Fibroblast of skin of left biceps (primary cell): ENCODE data around the gene DCAF15.
"Not testable (repeated sequence)": the region's sequence is repeated elsewhere in the genome, so short reads cannot be mapped to it uniquely, and the experiment has no call there.

Experiments used
- DNase-seq, 2 experiments: peaks; one replicate each; pipeline ENCODE4 v3.0.0-alpha.2; 2013; ENCODE audit warnings: low read depth in 2 of 2

The DCAF15 gene

GRCh38 chr19:13952154-13952930, at the start of gene DCAF15:
Gene DCAF15, plus strand, starts transcription at chr19:13952509. Its CDS starts 4 bp downstream, at chr19:13952513.
- DNase-seq = peak; percentile 99

GRCh38 chr19:13902993-13903555, 49.2 kb upstream of the DCAF15 start:
- no peak for DNase-seq

- peak; percentile 40 to 48 for DNase-seq
Observed at GRCh38 chr19:13905634-13906520, 46.4 kb upstream of the DCAF15 start, which contains the start of the genes BRME1 and CC2D1A. Gene BRME1, minus strand, starts transcription at chr19:13906117. Its CDS starts 1,225 bp downstream, at chr19:13904892. Gene CC2D1A, plus strand, starts transcription at chr19:13906201. Its CDS starts 241 bp downstream, at chr19:13906442.

GRCh38 chr19:13906521-13906904, 45.8 kb upstream of the DCAF15 start:
- no peak for DNase-seq

DNA sequence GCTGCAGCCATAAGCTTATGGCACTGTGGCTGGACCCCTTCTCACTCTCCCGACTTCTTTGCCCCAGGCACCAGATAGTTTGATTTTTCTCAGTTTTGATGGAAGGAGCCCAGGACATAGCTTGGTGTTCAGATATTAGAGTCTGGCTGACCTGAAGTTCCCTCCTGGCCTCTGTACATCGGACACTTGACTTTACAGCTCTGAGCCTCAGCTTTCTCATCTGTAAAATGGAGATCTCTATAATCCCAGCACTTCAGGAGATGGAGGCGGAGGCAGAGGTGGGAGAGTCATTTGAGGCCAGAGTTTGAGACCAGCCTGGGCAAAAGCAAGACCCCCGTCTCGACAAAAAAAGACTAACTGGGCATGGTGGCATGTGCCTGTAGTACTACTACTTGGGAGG, 45.4 kb upstream of the DCAF15 start:
- no peak for DNase-seq

GRCh38 chr19:13908674-13909073, 43.6 kb upstream of the DCAF15 start:
- DNase-seq = no peak

DNA sequence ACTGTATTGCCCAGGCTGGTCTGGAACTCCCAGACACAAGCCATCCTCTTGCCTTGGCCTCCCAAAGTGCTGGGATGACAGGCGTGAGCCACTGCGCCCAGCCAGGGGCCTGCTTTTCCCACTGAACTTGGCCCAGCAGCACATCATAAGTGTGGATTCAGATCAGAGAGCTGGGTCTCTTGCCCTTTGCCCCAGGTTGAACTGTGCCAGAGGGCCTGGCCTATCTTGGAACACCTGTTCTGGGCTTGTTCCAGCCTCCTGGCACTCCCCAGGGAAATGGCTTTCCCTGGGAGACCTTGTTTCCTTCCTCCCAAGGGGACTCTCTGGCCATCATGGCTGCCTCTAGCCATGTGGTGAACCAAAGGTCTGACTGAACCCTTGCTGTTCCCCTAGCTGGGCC, 42.9 kb upstream of the DCAF15 start:
- DNase-seq = no peak

DNA sequence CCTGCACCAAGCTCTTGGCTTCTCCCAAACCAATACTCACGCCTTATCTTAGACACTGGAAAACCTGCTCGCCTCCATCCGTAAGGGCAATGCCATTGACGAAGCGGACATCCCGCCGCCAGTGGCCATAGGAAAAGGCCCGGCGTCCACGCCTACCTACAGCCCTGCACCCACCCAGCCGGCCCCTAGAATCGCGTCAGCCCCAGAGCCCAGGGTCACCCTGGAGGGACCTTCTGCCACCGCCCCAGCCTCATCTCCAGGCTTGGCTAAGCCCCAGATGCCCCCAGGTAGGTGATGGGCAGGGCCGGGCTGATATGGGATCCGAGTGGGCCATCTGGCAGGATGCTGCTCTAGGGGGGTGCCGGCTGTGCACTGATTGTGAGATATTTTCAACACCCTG, 39.0 kb upstream of the DCAF15 start:
- no peak for DNase-seq

GRCh38 chr19:13914777-13915176, 37.5 kb upstream of the DCAF15 start:
- DNase-seq = no peak

DNA sequence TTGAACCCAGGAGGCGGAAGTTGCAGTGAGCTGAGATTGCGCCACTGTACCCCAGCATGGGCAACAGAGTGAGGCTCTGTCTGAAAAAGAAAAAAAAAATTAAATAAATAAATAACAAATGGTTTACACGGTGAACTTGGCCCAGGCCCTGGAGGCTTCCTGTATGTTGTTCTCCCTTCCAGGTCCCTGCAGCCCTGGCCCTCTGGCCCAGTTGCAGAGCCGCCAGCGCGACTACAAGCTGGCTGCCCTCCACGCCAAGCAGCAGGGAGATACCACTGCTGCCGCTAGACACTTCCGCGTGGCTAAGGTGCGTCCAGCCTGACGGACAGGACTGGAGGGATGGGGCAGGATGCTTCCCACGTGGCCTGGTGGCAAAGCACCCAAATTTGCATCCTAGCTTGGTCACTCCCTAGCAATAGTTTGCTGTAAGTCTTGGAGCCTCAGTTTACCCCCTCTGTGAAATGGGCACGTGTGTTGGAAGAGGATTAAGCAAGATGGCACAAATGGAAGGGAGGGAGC, 34.4 kb upstream of the DCAF15 start:
- DNase-seq = no peak

- DNase-seq = no peak
Observed at GRCh38 chr19:13918726-13919411, 33.4 kb upstream of the DCAF15 start.

- no peak for DNase-seq
Observed at GRCh38 chr19:13920524-13920923, 31.8 kb upstream of the DCAF15 start.

DNA sequence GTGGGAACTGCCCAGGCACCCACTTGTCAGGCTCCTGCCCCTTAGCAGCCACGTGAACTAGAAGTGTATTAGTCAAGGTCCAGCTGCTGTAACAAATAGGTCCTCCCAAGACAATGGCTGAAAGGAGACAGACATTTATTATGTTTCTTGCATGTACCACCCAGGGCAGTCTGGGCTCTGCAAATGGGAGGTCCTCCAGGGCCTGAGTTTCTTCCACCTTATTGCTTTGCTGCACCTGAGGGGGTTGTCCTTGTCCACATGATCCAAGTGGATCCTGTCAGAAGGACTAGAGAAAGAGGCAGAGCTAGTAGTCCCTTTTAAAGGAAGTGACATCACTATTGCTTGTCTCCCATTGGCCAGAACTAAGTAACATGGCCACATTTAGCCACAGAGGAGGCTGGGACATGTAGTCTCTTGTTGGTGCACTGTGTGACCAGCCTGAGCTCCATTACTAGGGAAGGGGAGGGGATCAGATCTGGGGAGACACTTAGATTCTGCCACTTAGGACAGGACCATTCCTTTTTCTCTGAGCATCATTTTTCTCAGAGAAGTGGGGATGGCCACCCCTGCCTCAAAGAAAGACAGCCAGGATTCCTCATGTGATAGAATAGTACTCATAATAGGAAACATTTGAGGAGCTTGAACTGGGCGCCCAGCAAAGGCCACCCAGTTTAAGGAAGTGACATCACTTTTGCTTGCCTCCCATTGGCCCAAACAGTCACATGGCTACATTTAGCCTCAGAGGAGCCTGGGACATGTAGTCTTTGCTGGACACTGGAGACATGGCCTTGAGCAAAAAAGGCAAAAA, 31.2 kb upstream of the DCAF15 start:
- no peak for DNase-seq

DNA sequence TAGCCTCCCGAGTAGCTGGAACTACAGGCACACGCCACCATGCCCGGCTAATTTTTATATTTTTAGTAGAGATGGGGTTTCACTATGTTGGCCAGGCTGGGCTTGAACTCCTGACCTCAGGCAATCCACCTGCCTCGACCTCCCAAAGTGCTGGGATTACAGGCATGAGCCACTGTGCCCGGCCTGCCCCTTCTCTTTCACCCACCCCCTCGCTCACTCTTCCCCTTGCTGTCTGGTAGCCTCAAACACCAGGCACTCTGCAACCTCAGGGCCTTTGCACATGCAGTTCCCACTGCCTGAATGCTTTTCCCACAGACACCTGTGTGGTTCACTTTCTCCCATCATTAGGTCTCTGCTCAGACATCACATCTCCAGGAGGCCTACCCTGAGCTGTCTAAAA, 30.2 kb upstream of the DCAF15 start:
- DNase-seq = not testable (repeated sequence)

DNA sequence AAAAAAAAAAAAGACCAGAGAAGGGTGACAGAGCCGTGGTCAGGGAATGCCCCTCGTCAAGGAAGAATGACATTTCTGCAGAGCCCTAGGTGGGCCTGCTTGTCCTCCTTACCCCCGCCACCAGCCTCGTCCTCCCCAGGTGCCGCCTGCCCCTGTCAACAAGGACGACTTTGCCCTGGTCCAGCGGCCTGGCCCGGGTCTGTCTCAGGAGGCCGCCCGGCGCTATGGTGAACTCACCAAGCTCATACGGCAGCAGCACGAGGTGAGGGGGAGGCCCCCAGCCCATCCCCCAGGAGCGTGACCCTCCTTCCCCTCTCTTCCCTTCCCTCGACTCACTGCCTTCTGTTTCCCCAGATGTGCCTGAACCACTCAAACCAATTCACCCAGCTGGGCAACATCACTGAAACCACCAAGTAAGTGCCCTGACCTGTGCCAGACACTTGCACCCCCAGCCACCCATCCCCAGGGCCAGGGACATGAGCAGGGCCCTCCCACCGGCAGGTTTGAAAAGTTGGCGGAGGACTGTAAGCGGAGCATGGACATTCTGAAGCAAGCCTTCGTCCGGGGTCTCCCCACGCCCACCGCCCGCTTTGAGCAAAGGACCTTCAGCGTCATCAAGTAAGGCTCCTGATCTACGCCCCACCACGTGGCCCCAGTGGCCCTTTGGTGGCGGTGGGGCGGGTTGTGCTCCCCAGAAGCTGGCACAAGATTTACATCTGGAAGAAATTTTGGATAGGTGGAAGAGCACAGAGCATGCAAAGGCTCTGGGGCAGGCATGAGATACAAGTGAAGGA, 28.9 kb upstream of the DCAF15 start:
- no peak for DNase-seq

DNA sequence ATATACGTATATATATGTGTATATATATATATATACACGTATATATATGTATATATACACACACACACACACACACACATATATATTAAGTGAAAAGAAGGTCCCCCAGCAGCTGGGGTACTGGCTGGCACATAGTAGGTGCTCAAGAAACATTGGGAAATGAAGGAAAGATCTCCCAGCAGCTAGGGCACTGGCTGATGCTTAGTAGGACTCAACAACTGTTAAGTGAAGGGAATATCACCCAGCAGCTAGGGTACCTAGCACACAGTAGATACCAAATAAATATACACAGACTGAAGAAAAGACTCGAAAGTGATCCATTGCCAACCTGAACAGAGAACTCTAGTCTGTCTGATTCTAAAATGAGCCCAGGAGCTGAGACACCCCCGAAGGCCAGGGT, 26.3 kb upstream of the DCAF15 start:
- no peak for DNase-seq

- DNase-seq = no peak
Observed at GRCh38 chr19:13926715-13927114, 25.6 kb upstream of the DCAF15 start.

GRCh38 chr19:13929340-13929739, 23.0 kb upstream of the DCAF15 start:
- DNase-seq = no peak

DNA sequence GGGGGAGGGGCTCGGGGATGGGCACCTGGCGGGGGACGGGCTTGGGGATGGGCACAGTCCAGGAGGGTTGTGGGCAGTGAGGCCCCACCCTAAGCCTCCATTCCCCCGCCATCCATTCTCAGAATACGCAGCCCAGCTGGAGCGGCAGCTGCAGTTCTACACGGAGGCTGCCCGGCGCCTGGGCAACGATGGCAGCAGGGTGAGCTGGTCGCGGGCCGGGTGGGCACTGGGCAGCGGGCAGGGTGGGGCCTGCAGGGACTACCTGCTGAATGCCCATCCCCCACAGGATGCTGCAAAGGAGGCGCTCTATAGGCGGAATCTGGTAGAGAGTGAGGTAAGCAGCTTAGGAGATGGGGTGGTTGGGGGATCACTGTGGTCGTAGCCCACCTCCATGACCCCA, 22.4 kb upstream of the DCAF15 start:
- no peak for DNase-seq

- no peak for DNase-seq
Observed at GRCh38 chr19:13930402-13930801, 21.9 kb upstream of the DCAF15 start.
